HCT116 (cell line): ENCODE results near the gene DNAJC5. TPM values are rescaled to one million over a fixed set of nuclear protein-coding genes. Genes with fewer than 3 reads are reported as not detected.
A peak's percentile ranks its signal among the peaks of the same experiment; 100 is the strongest.

Experiments
- ATAC-seq: fragments of 200-7000 bp; cut with Tn5 transposase; 2 replicates; pipeline ENCODE4 v1.9.1; 2020; ENCODE audit warnings: mild to moderate bottlenecking, moderate library complexity
- BruUV-seq: library from RNA; stranded (reverse); fragments of 400-500 nt; replicated peaks from 2 replicates; lab custom pipeline; 2021; lab: Mats Ljungman, UMichigan
- CTCF ChIA-PET: fragments of 300-600 bp; sonication (Branson Sonifier 250); formaldehyde crosslinking; loops from one replicate; lab custom pipeline; 2021; ENCODE audit warnings: antibody characterized with exemption; lab: Charles Lee
- POLR2A ChIA-PET: fragments of 300-600, 350-600 bp; sonication (Branson Sonifier 250); formaldehyde crosslinking; loops from one replicate; lab custom pipeline; 2021; ENCODE audit warnings: antibody characterized with exemption; lab: Charles Lee
- RAD21 ChIA-PET, 2 experiments: fragments of 300-600 bp; sonication (Branson Sonifier 250); formaldehyde crosslinking; loops; one replicate each; lab custom pipeline; 2023; ENCODE audit warnings: low total read pairs in 2 of 2; ENCODE audit not compliant: uncharacterized antibody in 2 of 2, unreplicated experiment in 2 of 2, low non-redundant PET in 1 of 2; lab: Charles Lee
- DNase-seq: peaks from one replicate; pipeline ENCODE4 v3.0.0-alpha.2; 2010; ENCODE audit warnings: low read depth, low spot score
- H2AFZ ChIP-seq: fragments of 200-600 bp; shearing (Covaris generic), sonication (generic); 2 replicates; pipeline ENCODE4 v1.6.1; 2017; ENCODE audit warnings: low read depth, mixed run types, mixed read lengths, antibody characterized with exemption, low read length; ENCODE audit not compliant: poor library complexity, severe bottlenecking
- H3K27ac ChIP-seq: 2 replicates; pipeline ENCODE4 v1.5.1; 2012; ENCODE audit warnings: low read depth, low read length
- H3K27me3 ChIP-seq: fragments of 200-600 bp; sonication (generic); 2 replicates; pipeline ENCODE4 v1.6.1; 2016; ENCODE audit warnings: mixed run types, low read length, mixed read lengths; ENCODE audit not compliant: insufficient read depth
- H3K36me3 ChIP-seq, 2 experiments: fragments of 200-500 bp in 1 of 2; fragments of 200-600 bp in 1 of 2; sonication (Bioruptor generic) in 1 of 2; sonication (generic) in 1 of 2; 2 replicates each; pipeline versions ENCODE4 v1.5.1 to v1.6.1; 2014 to 2016; ENCODE audit warnings: low read length in 2 of 2, inconsistent platforms in 1 of 2, mixed read lengths in 1 of 2, mixed run types in 1 of 2; ENCODE audit not compliant: insufficient read depth in 2 of 2, control insufficient read depth in 1 of 2
- H3K4me1 ChIP-seq, 2 experiments: fragments of 200-600 bp in 1 of 2; sonication (generic) in 1 of 2; 2 replicates each; pipeline versions ENCODE4 v1.5.1 to v1.6.1; 2012 to 2017; ENCODE audit warnings: low read length in 2 of 2, inconsistent platforms in 1 of 2, mild to moderate bottlenecking in 1 of 2, mixed read lengths in 1 of 2, mixed run types in 1 of 2, moderate library complexity in 1 of 2; ENCODE audit not compliant: insufficient read depth in 2 of 2, control insufficient read depth in 1 of 2
- H3K4me2 ChIP-seq: fragments of 200-600 bp; sonication (generic); 2 replicates; pipeline ENCODE4 v1.6.1; 2017; ENCODE audit warnings: mixed run types, low read length, mixed read lengths
- H3K4me3 ChIP-seq, 2 experiments: fragments of 200-600 bp in 1 of 2; sonication (generic) in 1 of 2; replicated peaks in 1 of 2; 2 replicates each; pipeline ENCODE4 v1.5.1; 2011 to 2016; ENCODE audit warnings: low read length in 2 of 2, control low read depth in 1 of 2, low read depth in 1 of 2, mild to moderate bottlenecking in 1 of 2, mixed read lengths in 1 of 2, mixed run types in 1 of 2
- H3K79me2 ChIP-seq: fragments of 200-600 bp; sonication (generic); 2 replicates; pipeline ENCODE4 v1.6.1; 2017; ENCODE audit warnings: mild to moderate bottlenecking, mixed run types, low read length, moderate library complexity, mixed read lengths; ENCODE audit not compliant: insufficient read depth
- H3K9ac ChIP-seq: fragments of 200-600 bp; sonication (generic); 2 replicates; pipeline ENCODE4 v1.6.1; 2016; ENCODE audit warnings: low read length, mixed read lengths
- H3K9me2 ChIP-seq: fragments of 200-600 bp; sonication (generic), shearing (Covaris generic); 2 replicates; pipeline ENCODE4 v1.6.1; 2017; ENCODE audit warnings: mixed run types, mild to moderate bottlenecking, moderate library complexity; ENCODE audit not compliant: insufficient read depth
- H3K9me3 ChIP-seq, 2 experiments: fragments of 200-500 bp in 1 of 2; fragments of 200-600 bp in 1 of 2; sonication (Bioruptor generic) in 1 of 2; sonication (generic) in 1 of 2; 2 replicates each; pipeline ENCODE4 v1.6.1; 2014 to 2017; ENCODE audit warnings: low read length in 2 of 2, mixed read lengths in 2 of 2, inconsistent platforms in 1 of 2, low read depth in 1 of 2, mild to moderate bottlenecking in 1 of 2, mixed run types in 1 of 2, moderate library complexity in 1 of 2; ENCODE audit not compliant: control insufficient read depth in 1 of 2, insufficient read depth in 1 of 2
- H4K20me1 ChIP-seq: fragments of 200-600 bp; sonication (generic), shearing (Covaris generic); 2 replicates; pipeline ENCODE4 v1.6.1; 2017; ENCODE audit warnings: mixed run types, mild to moderate bottlenecking, moderate library complexity; ENCODE audit not compliant: insufficient read depth
- CTCF ChIP-seq, 3 experiments: fragments of 200-600 bp in 1 of 3; sonication (generic) in 1 of 3; IDR thresholded peaks in 2 of 3; conservative IDR thresholded peaks in 1 of 3; 2 replicates each; pipeline ENCODE4 v1.5.1; 2012 to 2017; ENCODE audit warnings: low read depth in 2 of 3, low read length in 2 of 3, antibody characterized with exemption in 1 of 3, borderline replicate concordance in 1 of 3, control low read depth in 1 of 3, mild to moderate bottlenecking in 1 of 3, mixed read lengths in 1 of 3, mixed run types in 1 of 3, moderate library complexity in 1 of 3; ENCODE audit not compliant: insufficient read depth in 1 of 3
- POLR2AphosphoS5 ChIP-seq: IDR thresholded peaks from 2 replicates; pipeline ENCODE4 v1.6.1; 2011; ENCODE audit warnings: mild to moderate bottlenecking, low read depth, low read length, moderate library complexity
- ZFX ChIP-seq: fragments of 450-650 bp; IDR thresholded peaks from 2 replicates; pipeline ENCODE4 v1.6.1; 2017
- intact Hi-C: fragments of 100-400 bp; cut with micrococcal nuclease; formaldehyde crosslinking; loops from 2 replicates; pipeline ENCODE4 v1.10.0; 2022
- total RNA-seq: library from RNA; stranded (reverse); gene quantifications from one replicate; pipeline ENCODE4 v1.2.1, GENCODE V29; 2021; ENCODE audit not compliant: unreplicated experiment

DNAJC5 gene
- total RNA-seq, 1 experiment from 2014 or later, result 38.3 TPM

GRCh38 chr20:63979557-63980316 is 84.8 kb downstream of the DNAJC5 start, which contains the start of gene SAMD10:
SAMD10 (minus strand) TSS chr20:63979642; CDS start chr20:63979467, 175 bp downstream.
- intact Hi-C loops, result loop anchor here (2.0 to 10.0 kb wide), 5 partner anchors 23 to 195 kb away; partner anchors contain the start of genes ABHD16B, TPD52L2 and UCKL1
- TF ChIP-seq CTCF (IDR thresholded peaks at IDR 0.05 in 2 of 3, conservative IDR thresholded peaks at IDR 0.05 in 1 of 3; ENCODE audit: borderline replicate concordance in 1 of 3, insufficient read depth in 1 of 3, low read depth in 2 of 3, low read length in 2 of 3), result peak in 1 of 3 experiments; percentile 11; a peak in 2 of 6 replicates
- TF ChIP-seq POLR2AphosphoS5, result no peak
- TF ChIP-seq ZFX, result peak; percentile 52; the same call in 1 of the 2 replicates
- peak within 1 kb of the TSS; percentile 94 to 98 for H3K4me3 ChIP-seq
- no peak for DNase-seq
- H3K9me3 ChIP-seq, result no peaks in the 10 kb centered on the region
- POLR2A ChIA-PET, result interaction anchor here (1.2 to 1.3 kb wide), 3 partner anchors 22 to 442 kb away, joined by 4 to 6 read pairs (median 4); partner anchors contain the start of genes PTK6 and TCEA2
- peak; percentile 12 for ATAC-seq
- no peaks in the 10 kb centered on the region for H3K9me2 ChIP-seq
- peak within 1 kb of the TSS; percentile 69 for H3K27ac ChIP-seq
- peaks cover 22 to 45% of the 10 kb centered on the region in 2 experiments for H3K4me1 ChIP-seq
- CTCF ChIA-PET, result interaction anchor here (0.5 to 2.2 kb wide), 9 partner anchors 21 to 449 kb away, joined by 3 to 17 read pairs (median 5); partner anchors contain the start of genes PTK6 and TPD52L2
- RAD21 ChIA-PET, result no interaction called here
- no TSS peak for BruUV-seq
- H3K27me3 ChIP-seq, result no peaks in the 10 kb centered on the region
- peaks cover 7 to 13% of the 10 kb centered on the region in 2 experiments; a peak in 3 of 4 replicates for H3K36me3 ChIP-seq
- H2AFZ ChIP-seq, result peak within 1 kb of the TSS; percentile 68
- peaks cover 36% of the 10 kb centered on the region for H3K79me2 ChIP-seq
- H4K20me1 ChIP-seq, result no peaks in the 10 kb centered on the region
- peak within 1 kb of the TSS; percentile 80 for H3K9ac ChIP-seq
- H3K4me2 ChIP-seq, result peak within 1 kb of the TSS; percentile 96
